H1 (cell line): ENCODE data around the gene OTOGL. TPM values are rescaled to one million over a fixed set of nuclear protein-coding genes. Genes with fewer than 3 reads are reported as not detected.

ENCODE experiments used
- ASH2L ChIP-seq: fragments of 200-600, 300-600 bp; sonication (generic); IDR thresholded peaks from one replicate; pipeline ENCODE4 v1.7.1; 2017; ENCODE audit warnings: low read length
- FOSL1 ChIP-seq: IDR thresholded peaks from 2 replicates; pipeline ENCODE4 v1.6.1; 2011; ENCODE audit warnings: mild to moderate bottlenecking, low read depth, low read length, moderate library complexity; ENCODE audit not compliant: insufficient read depth
- JUND ChIP-seq: IDR thresholded peaks from 2 replicates; pipeline ENCODE4 v1.6.1; 2011; ENCODE audit warnings: mild to moderate bottlenecking, improper control_type of control experiment, low read length
- polyA plus RNA-seq, 7 experiments: library from polyadenylated mRNA; depleted of rRNA in 3 of 7; stranded (reverse) in 5 of 7; unstranded in 2 of 7; fragments of >200 nt in 5 of 7; fragments of 200-250 nt in 2 of 7; gene quantifications; 1 replicate in 5 of 7; 2 replicates in 1 of 7; 4 replicates in 1 of 7; pipeline versions ENCODE4 v1.2.1 to v1.2.3, GENCODE V29; 2011 to 2013; ENCODE audit warnings: missing spikeins in 2 of 7, mixed read lengths in 2 of 7
- total RNA-seq: library from RNA; stranded (reverse); fragmentation: NEBNext Ultra II Directional; extraction: Animal tissue kit (Norgen Biotek cat#: 25700); gene quantifications from 2 replicates; pipeline ENCODE4 v1.2.1, GENCODE V29; 2021

The OTOGL gene
- total and polyA plus RNA-seq, 2 of the 8 experiments (the other 6 are each of a cell fraction or from before 2014, with no cell fraction given), result 0.12 to 0.17 TPM

DNA sequence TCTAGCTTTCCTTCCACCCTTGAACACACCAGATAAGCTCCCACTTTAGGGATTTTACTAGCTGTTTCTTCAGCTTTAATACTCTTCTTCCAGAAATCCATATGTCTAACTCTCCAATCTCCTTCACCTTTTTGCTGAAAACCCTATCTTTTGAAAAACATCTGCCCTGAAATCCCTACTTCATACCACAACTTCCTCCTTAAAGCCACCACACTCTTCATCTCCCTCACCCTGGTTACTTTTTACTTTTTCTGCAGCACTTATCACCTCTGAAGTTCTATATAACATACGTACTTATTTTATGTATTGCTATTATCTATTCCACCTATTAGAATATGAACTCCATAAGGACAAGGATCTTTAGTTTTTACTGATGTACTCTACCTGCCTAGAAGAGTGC lies 316.1 kb downstream of the OTOGL start (continued):
- TF ChIP-seq JUND (no peak), ASH2L (no peak), FOSL1 (no peak)
